Prostate gland (tissue), 2 donors: ENCODE data around the gene OLFM2.

Experiments
- POLR2A ChIP-seq: fragments of 450-650 bp; IDR thresholded peaks from one replicate; pipeline ENCODE4 v1.6.1; 2016; ENCODE audit warnings: antibody characterized with exemption, mild to moderate bottlenecking
- POLR2AphosphoS5 ChIP-seq: sonication (generic); formaldehyde crosslinking; IDR thresholded peaks from one replicate; pipeline ENCODE4 v1.6.1; 2017; ENCODE audit warnings: antibody characterized with exemption
- TF ChIP-seq, protein P1 (sequence below), 4 experiments: fragments of 200-600 bp in 2 of 4; fragments of 450-650 bp in 2 of 4; sonication (generic) in 2 of 4; IDR thresholded peaks; 1 replicate in 3 of 4; 2 replicates in 1 of 4; pipeline ENCODE4 v1.5.1; 2016 to 2019; ENCODE audit warnings: antibody characterized with exemption in 4 of 4, mild to moderate bottlenecking in 2 of 4, moderate library complexity in 2 of 4

DNA sequence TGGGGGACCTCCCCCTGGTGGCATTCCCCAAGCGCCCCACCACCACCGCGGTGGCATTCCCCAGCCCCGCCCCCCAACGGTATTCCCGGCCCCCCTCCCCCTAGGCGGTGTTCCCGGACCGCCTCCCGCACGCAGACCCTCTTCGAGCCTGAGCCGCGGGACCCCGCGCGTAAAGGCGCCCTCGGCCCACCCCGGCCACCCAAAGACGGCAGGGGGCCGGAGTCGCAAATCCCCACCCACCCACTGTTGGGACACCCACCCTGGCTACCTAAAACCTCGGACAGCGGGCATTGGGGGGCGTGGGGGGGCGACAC, 22.4 kb downstream of the OLFM2 start:
- TF ChIP-seq, protein P1, sequence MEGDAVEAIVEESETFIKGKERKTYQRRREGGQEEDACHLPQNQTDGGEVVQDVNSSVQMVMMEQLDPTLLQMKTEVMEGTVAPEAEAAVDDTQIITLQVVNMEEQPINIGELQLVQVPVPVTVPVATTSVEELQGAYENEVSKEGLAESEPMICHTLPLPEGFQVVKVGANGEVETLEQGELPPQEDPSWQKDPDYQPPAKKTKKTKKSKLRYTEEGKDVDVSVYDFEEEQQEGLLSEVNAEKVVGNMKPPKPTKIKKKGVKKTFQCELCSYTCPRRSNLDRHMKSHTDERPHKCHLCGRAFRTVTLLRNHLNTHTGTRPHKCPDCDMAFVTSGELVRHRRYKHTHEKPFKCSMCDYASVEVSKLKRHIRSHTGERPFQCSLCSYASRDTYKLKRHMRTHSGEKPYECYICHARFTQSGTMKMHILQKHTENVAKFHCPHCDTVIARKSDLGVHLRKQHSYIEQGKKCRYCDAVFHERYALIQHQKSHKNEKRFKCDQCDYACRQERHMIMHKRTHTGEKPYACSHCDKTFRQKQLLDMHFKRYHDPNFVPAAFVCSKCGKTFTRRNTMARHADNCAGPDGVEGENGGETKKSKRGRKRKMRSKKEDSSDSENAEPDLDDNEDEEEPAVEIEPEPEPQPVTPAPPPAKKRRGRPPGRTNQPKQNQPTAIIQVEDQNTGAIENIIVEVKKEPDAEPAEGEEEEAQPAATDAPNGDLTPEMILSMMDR (IDR thresholded peaks at IDR 0.05): no peak
- TF ChIP-seq POLR2A (no peak), POLR2AphosphoS5 (no peak)
